MCF 10A (cell line): Measurements from ENCODE around the gene GPR180. TPM values are rescaled to one million over a fixed set of nuclear protein-coding genes. Genes with fewer than 3 reads are reported as not detected.

Source experiments
- BruUV-seq: library from RNA; stranded (reverse); fragments of 400-500 nt; replicated peaks from 2 replicates; lab custom pipeline; 2021; lab: Mats Ljungman, UMichigan
- CTCF ChIA-PET: fragments of 300-600 bp; sonication (Branson Sonifier 250); formaldehyde crosslinking; extraction: SDS; loops from one replicate; lab custom pipeline; 2021; ENCODE audit warnings: antibody characterized with exemption, inconsistent platforms; lab: Yijun Ruan, JAX
- POLR2A ChIA-PET: fragments of 300-600, 350-650 bp; sonication (Branson Sonifier 250); formaldehyde crosslinking; extraction: SDS; loops from one replicate; lab custom pipeline; 2020; ENCODE audit warnings: antibody characterized with exemption, inconsistent platforms; lab: Yijun Ruan, JAX
- DNase-seq: peaks from one replicate; pipeline ENCODE4 v3.0.0-alpha.2; 2018; ENCODE audit not compliant: unreplicated experiment
- H3K27ac Mint-ChIP-seq: one replicate; pipeline ENCODE4 v1.8.0; 2022; ENCODE audit warnings: mild to moderate bottlenecking, low read depth, mixed read lengths; ENCODE audit not compliant: unreplicated experiment
- H3K27me3 Mint-ChIP-seq: one replicate; pipeline ENCODE4 v1.8.0; 2022; ENCODE audit warnings: mixed read lengths; ENCODE audit not compliant: insufficient read depth, unreplicated experiment
- H3K36me3 Mint-ChIP-seq: one replicate; pipeline ENCODE4 v1.8.0; 2022; ENCODE audit warnings: mild to moderate bottlenecking, moderate library complexity, mixed read lengths; ENCODE audit not compliant: insufficient read depth, unreplicated experiment
- H3K4me1 Mint-ChIP-seq: one replicate; pipeline ENCODE4 v1.8.0; 2022; ENCODE audit warnings: mixed read lengths; ENCODE audit not compliant: insufficient read depth, unreplicated experiment
- H3K4me3 Mint-ChIP-seq: one replicate; pipeline ENCODE4 v1.8.0; 2022; ENCODE audit warnings: mild to moderate bottlenecking, moderate library complexity, mixed read lengths; ENCODE audit not compliant: unreplicated experiment
- H3K9me3 Mint-ChIP-seq: one replicate; pipeline ENCODE4 v1.8.0; 2022; ENCODE audit warnings: mixed read lengths; ENCODE audit not compliant: unreplicated experiment
- CTCF ChIP-seq: fragments of 200-600 bp; IDR thresholded peaks from one replicate; pipeline ENCODE4 v1.8.0; 2022; ENCODE audit warnings: antibody characterized with exemption, mild to moderate bottlenecking; ENCODE audit not compliant: unreplicated experiment
- intact Hi-C: fragments of 100-400 bp; cut with micrococcal nuclease; formaldehyde crosslinking; loops from 2 replicates; pipeline ENCODE4 v1.14.1; 2022
- total RNA-seq: library from RNA; stranded (reverse); gene quantifications from 2 replicates; pipeline ENCODE4 v1.2.3, GENCODE V29; 2022

GPR180 gene
- total RNA-seq, 1 experiment from 2014 or later, result 4.9 TPM

- TSS peak; percentile 51 for BruUV-seq
- DNase-seq, result peak; percentile 40
- POLR2A ChIA-PET, result interaction anchor here (0.6 to 1.7 kb wide), 17 partner anchors 9 to 1458 kb away, joined by 3 to 15 read pairs (median 4); partner anchors contain the start of gene UGGT2
- Mint-ChIP-seq H3K9me3 (no peaks in the 10 kb centered on the region), H3K4me1 (peaks cover 17% of the 10 kb centered on the region), H3K36me3 (peaks cover 16% of the 10 kb centered on the region), H3K27ac (peak overlapping the region; percentile 92), H3K27me3 (no peaks in the 10 kb centered on the region), H3K4me3 (peak overlapping the region; percentile 89)
- CTCF ChIA-PET, result interaction anchor here (0.5 to 1.9 kb wide), 7 partner anchors 10 to 746 kb away, joined by 3 to 9 read pairs (median 5); no protein-coding TSS in a partner anchor
- intact Hi-C loops, result no loop called here
- TF ChIP-seq CTCF, result no peak
Observed at GRCh38 chr13:94595001-94595949, 6.4 kb upstream of the GPR180 start.

- intact Hi-C loops, result no loop called here
- no peaks in the 10 kb centered on the region for H3K27me3 Mint-ChIP-seq
- TF ChIP-seq CTCF, result no peak
- ChIA-PET CTCF (interaction anchor here (0.7 to 1.9 kb wide), 7 partner anchors 9 to 669 kb away, joined by 3 to 9 read pairs (median 5); no protein-coding TSS in a partner anchor), POLR2A (interaction anchor here (0.6 to 1.7 kb wide), 18 partner anchors 9 to 1458 kb away, joined by 3 to 15 read pairs (median 4); partner anchors contain the start of gene UGGT2)
- peaks cover 7% of the 10 kb centered on the region for H3K9me3 Mint-ChIP-seq
- H3K4me3 Mint-ChIP-seq, result peak within 1 kb of the TSS; percentile 89
- H3K36me3 Mint-ChIP-seq, result peaks cover 16% of the 10 kb centered on the region
- H3K4me1 Mint-ChIP-seq, result peaks cover 21% of the 10 kb centered on the region
- DNase-seq, result peak; percentile 92
- BruUV-seq, result no TSS peak
- peak within 1 kb of the TSS; percentile 92 for H3K27ac Mint-ChIP-seq
Observed at GRCh38 chr13:94595950-94596574, 5.6 kb upstream of the GPR180 start, which contains the start of gene TGDS. TGDS (minus strand) TSS chr13:94596152; CDS start chr13:94596136, 16 bp downstream.

GRCh38 chr13:94596575-94596971 lies 5.1 kb upstream of the GPR180 start:
- no peak for TF ChIP-seq CTCF
- Mint-ChIP-seq H3K36me3 (peaks cover 16% of the 10 kb centered on the region), H3K4me1 (peaks cover 21% of the 10 kb centered on the region), H3K27ac (peak overlapping the region; percentile 92), H3K27me3 (no peaks in the 10 kb centered on the region), H3K4me3 (peak overlapping the region; percentile 89), H3K9me3 (peaks cover 7% of the 10 kb centered on the region)
- intact Hi-C loops, result no loop called here
- no peak for DNase-seq
- CTCF ChIA-PET, result interaction anchor here (0.6 to 1.9 kb wide), 6 partner anchors 9 to 670 kb away, joined by 4 to 9 read pairs (median 5); no protein-coding TSS in a partner anchor
- BruUV-seq, result no TSS peak
- POLR2A ChIA-PET, result interaction anchor here (0.6 to 1.7 kb wide), 14 partner anchors 8 to 1457 kb away, joined by 3 to 15 read pairs (median 6); partner anchors contain the start of gene UGGT2
